Endothelial cell of umbilical vein (primary cell): ENCODE results near the gene AGAP2.

Experiments used
- CTCF ChIP-seq, 2 donors: IDR thresholded peaks; 1 replicate in 1 of 2; 2 replicates in 1 of 2; pipeline ENCODE4 v1.5.1; 2011; ENCODE audit warnings: low read length in 2 of 2, mild to moderate bottlenecking in 2 of 2, moderate library complexity in 2 of 2, control low read depth in 1 of 2, inconsistent platforms in 1 of 2, low read depth in 1 of 2; ENCODE audit not compliant: insufficient read depth in 1 of 2; ENCODE audit errors: extremely low read depth in 1 of 2
- EZH2 ChIP-seq: IDR thresholded peaks from 2 replicates; pipeline ENCODE4 v1.6.1; 2012; ENCODE audit warnings: borderline replicate concordance, low read depth, mild to moderate bottlenecking, moderate library complexity, low read length, inconsistent platforms; ENCODE audit not compliant: severe bottlenecking
- FOS ChIP-seq: IDR thresholded peaks from 2 replicates; pipeline ENCODE4 v1.6.1; 2011; ENCODE audit warnings: mild to moderate bottlenecking, low read length, moderate library complexity, borderline replicate concordance; ENCODE audit not compliant: insufficient read depth
- JUN ChIP-seq: IDR thresholded peaks from 2 replicates; pipeline ENCODE4 v1.6.1; 2011; ENCODE audit warnings: borderline replicate concordance, low read depth; ENCODE audit not compliant: insufficient read length, insufficient read depth
- POLR2A ChIP-seq: IDR thresholded peaks from 2 replicates; pipeline ENCODE4 v1.6.1; 2012; ENCODE audit warnings: low read depth, mild to moderate bottlenecking, control low read depth, low read length
- POLR2AphosphoS5 ChIP-seq: IDR thresholded peaks from 2 replicates; pipeline ENCODE4 v1.6.1; 2012; ENCODE audit warnings: low read depth, mild to moderate bottlenecking, control low read depth, low read length, moderate library complexity; ENCODE audit not compliant: insufficient read depth
- TF ChIP-seq, protein P1 (sequence below): IDR thresholded peaks from 2 replicates; pipeline ENCODE4 v1.6.1; 2011; ENCODE audit not compliant: insufficient read depth, insufficient read length

DNA sequence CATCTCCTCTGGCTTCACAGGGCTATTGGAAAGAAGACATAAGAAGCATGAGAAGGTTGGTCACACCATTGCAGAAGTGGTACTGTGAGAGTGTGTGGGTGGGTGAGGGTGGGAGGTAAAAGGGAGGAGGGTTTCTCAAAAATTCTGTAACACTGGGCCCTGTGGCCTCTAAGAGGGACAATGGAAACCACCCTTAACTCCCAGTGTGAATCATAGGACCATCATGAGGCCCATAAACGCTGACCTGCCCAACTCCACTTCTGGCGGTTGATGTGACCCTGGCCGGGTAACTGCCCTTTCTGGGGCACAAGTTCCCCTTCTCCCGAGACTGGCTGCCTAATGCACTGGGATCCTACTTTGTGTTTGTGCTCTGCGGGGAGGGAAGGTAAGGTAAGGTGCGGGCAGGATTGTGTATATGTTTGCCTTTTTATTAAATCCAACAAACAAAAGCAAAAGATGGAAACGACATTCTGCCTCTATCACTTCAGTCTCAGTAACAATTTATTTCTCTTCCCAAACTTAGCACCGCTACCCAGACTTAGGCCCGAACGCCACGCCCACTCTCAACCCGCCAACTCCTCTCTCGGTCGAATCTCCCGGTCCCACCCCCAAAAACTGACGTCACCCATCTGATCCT, 32.8 kb upstream of the AGAP2 start:
- TF ChIP-seq EZH2, result no peak
- TF ChIP-seq CTCF (IDR thresholded peaks at IDR 0.05; ENCODE audit: extremely low read depth in 1 of 2, insufficient read depth in 1 of 2, low read depth in 1 of 2, low read length in 2 of 2), result no peak
- TF ChIP-seq POLR2AphosphoS5, result no peak
- TF ChIP-seq, protein P1, sequence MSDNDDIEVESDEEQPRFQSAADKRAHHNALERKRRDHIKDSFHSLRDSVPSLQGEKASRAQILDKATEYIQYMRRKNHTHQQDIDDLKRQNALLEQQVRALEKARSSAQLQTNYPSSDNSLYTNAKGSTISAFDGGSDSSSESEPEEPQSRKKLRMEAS, result no peak
- no peak for TF ChIP-seq FOS
- no peak for TF ChIP-seq POLR2A
- TF ChIP-seq JUN, result peak; percentile 42
